Spleen (tissue), 7 donors: ENCODE data around the gene PADI2.

Experiments
- POLR2A ChIP-seq, 3 donors: fragments of 450-650 bp; IDR thresholded peaks; one replicate each; pipeline ENCODE4 v1.5.1; 2017; ENCODE audit warnings: antibody characterized with exemption in 3 of 3, mild to moderate bottlenecking in 1 of 3
- TF ChIP-seq, protein P1 (sequence below), 11 experiments: fragments of 200-600 bp in 7 of 11; fragments of 450-650 bp in 4 of 11; sonication (generic) in 4 of 11; IDR thresholded peaks in 8 of 11; conservative IDR thresholded peaks in 3 of 11; 1 replicate in 7 of 11; 2 replicates in 4 of 11; pipeline versions ENCODE4 v1.4.0 to v1.8.0; 2016 to 2021; ENCODE audit warnings: antibody characterized with exemption in 11 of 11, inconsistent platforms in 4 of 11, mild to moderate bottlenecking in 1 of 11
- donor health status: DM: no; HTN: no; CAD: no; lungs with moderate emphysema.
- donor health status: DM: no; HTN: no; CAD: no.
- donor health status: DM: no; HTN: no; CAD: no.

DNA sequence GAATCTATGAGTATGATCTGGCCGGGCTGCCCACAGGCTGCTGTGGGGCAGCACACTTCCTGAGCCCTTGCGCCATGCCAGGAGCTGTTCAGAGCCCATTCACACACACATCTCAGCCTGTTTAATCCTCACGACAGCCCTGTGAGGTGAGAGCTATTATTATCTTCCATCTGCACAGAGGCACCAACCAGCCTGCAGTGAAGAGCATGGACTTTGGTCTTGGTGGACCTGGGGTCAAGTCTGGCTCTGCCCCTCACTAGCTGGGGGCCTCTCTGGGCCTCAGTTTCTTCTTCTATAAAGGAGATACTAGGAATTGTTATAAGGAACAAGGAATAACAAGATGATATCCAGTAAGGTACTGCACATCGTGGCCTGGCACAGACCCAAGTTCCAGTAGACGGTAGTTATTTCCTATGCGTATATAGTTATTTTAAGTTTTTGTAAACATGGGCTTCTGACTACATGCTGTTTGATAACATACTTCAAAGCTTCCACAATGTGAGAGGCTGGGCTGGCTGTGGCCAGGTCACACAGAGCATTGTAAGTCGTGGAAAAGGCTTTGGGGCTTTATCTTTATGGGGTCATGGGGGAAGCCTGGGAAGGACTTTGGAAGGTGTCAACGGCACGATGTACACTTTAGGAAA is 3.4 kb upstream of the PADI2 start:
- TF ChIP-seq, protein P1, sequence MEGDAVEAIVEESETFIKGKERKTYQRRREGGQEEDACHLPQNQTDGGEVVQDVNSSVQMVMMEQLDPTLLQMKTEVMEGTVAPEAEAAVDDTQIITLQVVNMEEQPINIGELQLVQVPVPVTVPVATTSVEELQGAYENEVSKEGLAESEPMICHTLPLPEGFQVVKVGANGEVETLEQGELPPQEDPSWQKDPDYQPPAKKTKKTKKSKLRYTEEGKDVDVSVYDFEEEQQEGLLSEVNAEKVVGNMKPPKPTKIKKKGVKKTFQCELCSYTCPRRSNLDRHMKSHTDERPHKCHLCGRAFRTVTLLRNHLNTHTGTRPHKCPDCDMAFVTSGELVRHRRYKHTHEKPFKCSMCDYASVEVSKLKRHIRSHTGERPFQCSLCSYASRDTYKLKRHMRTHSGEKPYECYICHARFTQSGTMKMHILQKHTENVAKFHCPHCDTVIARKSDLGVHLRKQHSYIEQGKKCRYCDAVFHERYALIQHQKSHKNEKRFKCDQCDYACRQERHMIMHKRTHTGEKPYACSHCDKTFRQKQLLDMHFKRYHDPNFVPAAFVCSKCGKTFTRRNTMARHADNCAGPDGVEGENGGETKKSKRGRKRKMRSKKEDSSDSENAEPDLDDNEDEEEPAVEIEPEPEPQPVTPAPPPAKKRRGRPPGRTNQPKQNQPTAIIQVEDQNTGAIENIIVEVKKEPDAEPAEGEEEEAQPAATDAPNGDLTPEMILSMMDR (IDR thresholded peaks at IDR 0.05 in 8 of 11, conservative IDR thresholded peaks at IDR 0.05 in 3 of 11): no peak
- TF ChIP-seq POLR2A (IDR thresholded peaks at IDR 0.05): no peak
